ENCODE results near the gene EFCAB6. TPM values are rescaled to one million over a fixed set of nuclear protein-coding genes. Genes with fewer than 3 reads are reported as not detected.

EFCAB6 gene
- total and polyA plus RNA-seq, 2 donors (not counting 3 experiments of a cell fraction or from before 2014, with no cell fraction given): 0.07 to 0.31 TPM

- intact Hi-C loops (cut with micrococcal nuclease) (no loop called here), dilution Hi-C loops (cut with MboI; ENCODE audit: extremely low pct_ligation_motif_present, low sequenced_read_pairs) (no loop called here)
- no peak overlapping the region for H3K9ac ChIP-seq (replicated peaks; ENCODE audit: extremely low read depth, insufficient read depth, low read length)
- no peak overlapping the region for H3K4me3 ChIP-seq (replicated peaks in 1 of 3; ENCODE audit: insufficient read depth in 1 of 3, low read depth in 1 of 3, low read length in 3 of 3)
- TF ChIP-seq JUN (IDR thresholded peaks at IDR 0.05; ENCODE audit: borderline replicate concordance, insufficient read depth, insufficient read length, low read depth): no peak
- TF ChIP-seq FOS (IDR thresholded peaks at IDR 0.05; ENCODE audit: borderline replicate concordance, insufficient read depth, low read length): no peak
- TF ChIP-seq MAX (IDR thresholded peaks at IDR 0.05; ENCODE audit: insufficient read depth, insufficient read length): no peak
- TF ChIP-seq GATA2 (IDR thresholded peaks at IDR 0.05; ENCODE audit: insufficient read depth, insufficient read length, low read depth, low read length): no peak
- TF ChIP-seq POLR2AphosphoS5 (IDR thresholded peaks at IDR 0.05; ENCODE audit: insufficient read depth, low read depth, low read length): no peak
- no peak for TF ChIP-seq POLR2A (IDR thresholded peaks at IDR 0.05; ENCODE audit: low read depth, low read length)
- TF ChIP-seq MYC (IDR thresholded peaks at IDR 0.05; ENCODE audit: low read depth, low read length): no peak
- TF ChIP-seq EZH2 (IDR thresholded peaks at IDR 0.05; ENCODE audit: borderline replicate concordance, low read depth, low read length, severe bottlenecking): no peak
- no peak for TF ChIP-seq CTCF (IDR thresholded peaks at IDR 0.05; ENCODE audit: extremely low read depth in 1 of 2, insufficient read depth in 1 of 2, low read depth in 1 of 2, low read length in 2 of 2)
- ChIA-PET POLR2A (no interaction called here), CTCF (no interaction called here)
- H3K9me1 ChIP-seq (replicated peaks; ENCODE audit: control insufficient read depth, extremely low read depth, insufficient read depth, low read length): no peaks in the 10 kb centered on the region
- FAIRE-seq: no peak
- BruUV-seq (replicated peaks): no TSS peak
- no peaks in the 10 kb centered on the region for H3K36me3 ChIP-seq (ENCODE audit: control insufficient read depth in 2 of 2, extremely low read depth in 1 of 2, insufficient read depth in 2 of 2, low read length in 2 of 2)
- no peaks in the 10 kb centered on the region for H3K27me3 ChIP-seq (ENCODE audit: control insufficient read depth in 2 of 2, insufficient read depth in 2 of 2, low read length in 2 of 2)
- H3K27ac ChIP-seq (ENCODE audit: insufficient read depth, low read depth, low read length): no peak overlapping the region
- no peak overlapping the region for H2AFZ ChIP-seq (ENCODE audit: low read depth, low read length)
- H3K4me2 ChIP-seq (ENCODE audit: insufficient read depth, low read length): no peak overlapping the region
- no peaks in the 10 kb centered on the region for H4K20me1 ChIP-seq (replicated peaks; ENCODE audit: control insufficient read depth, extremely low read depth, insufficient read depth, low read length)
- no peak for DNase-seq (ENCODE audit: low read depth, low spot score)
- no peaks in the 10 kb centered on the region for H3K4me1 ChIP-seq (ENCODE audit: control insufficient read depth, extremely low read depth, insufficient read depth, low read length)
- no peaks in the 10 kb centered on the region for H3K79me2 ChIP-seq (ENCODE audit: control insufficient read depth, insufficient read depth, low read length)
- H3K9me3 ChIP-seq (replicated peaks; ENCODE audit: control insufficient read depth, insufficient read depth, low read length): no peaks in the 10 kb centered on the region
Observed at GRCh38 chr22:43485502-43486089, 326.5 kb downstream of the EFCAB6 start.

Data from endothelial cell of umbilical vein (primary cell).